ENCODE measurements around the gene RGS8. TPM values are rescaled to one million over a fixed set of nuclear protein-coding genes. Genes with fewer than 3 reads are reported as not detected.

The RGS8 gene
- total RNA-seq, 2 experiments from 2014 or later, result not detected

Other genes starting within 250 kb of the RGS8 start
- gene RGSL1, start 234.4 kb downstream of the RGS8 start, total RNA-seq, result not detected
- 1 to 10 TPM; 3.7 to 4.0 TPM for gene RNASEL, start 95.3 kb downstream of the RGS8 start, total RNA-seq
- 10 to 100 TPM; 27.2 to 30.6 TPM for gene RGS16, start 80.2 kb downstream of the RGS8 start, total RNA-seq
- gene NPL, start 105.2 kb upstream of the RGS8 start, total RNA-seq, result 1 to 10 TPM; 4.0 to 5.6 TPM
- 100 to 1,000 TPM; 244 to 255 TPM for gene DHX9, start 154.8 kb upstream of the RGS8 start, total RNA-seq

All from activated CD4-positive, alpha-beta T cell treated with anti-CD3 and anti-CD28 coated beads for 36 hours (primary cell).